Trophoblast cell (in vitro differentiated cells and primary cell): ENCODE results near the gene PRKN.

Experiments used
- DNase-seq, 2 donors: peaks; one replicate each; pipeline ENCODE4 v3.0.0-alpha.2; 2016
- H2AFZ ChIP-seq: 2 replicates; pipeline ENCODE4 v1.6.1; 2013; ENCODE audit warnings: low read length, moderate library complexity, mild to moderate bottlenecking; ENCODE audit not compliant: insufficient read depth, poor library complexity
- H2AK5ac ChIP-seq: 2 replicates; pipeline ENCODE4 v1.6.1; 2013; ENCODE audit warnings: mild to moderate bottlenecking, low read length
- H2BK120ac ChIP-seq: 2 replicates; pipeline ENCODE4 v1.6.1; 2013; ENCODE audit warnings: low read length, mild to moderate bottlenecking, moderate library complexity; ENCODE audit not compliant: insufficient read depth, poor library complexity
- H2BK12ac ChIP-seq: 2 replicates; pipeline ENCODE4 v1.6.1; 2013; ENCODE audit warnings: mild to moderate bottlenecking, low read length, moderate library complexity
- H2BK5ac ChIP-seq: 2 replicates; pipeline ENCODE4 v1.6.1; 2013; ENCODE audit warnings: low read length, low read depth, moderate library complexity, mild to moderate bottlenecking; ENCODE audit not compliant: poor library complexity
- H3K14ac ChIP-seq: 2 replicates; pipeline ENCODE4 v1.6.1; 2013; ENCODE audit warnings: mild to moderate bottlenecking, low read length
- H3K18ac ChIP-seq: 2 replicates; pipeline ENCODE4 v1.6.1; 2013; ENCODE audit warnings: mild to moderate bottlenecking, low read length
- H3K23ac ChIP-seq: 2 replicates; pipeline ENCODE4 v1.6.1; 2013; ENCODE audit warnings: low read length
- H3K27ac ChIP-seq: 2 replicates; pipeline ENCODE4 v1.5.1; 2013; ENCODE audit warnings: low read depth, mild to moderate bottlenecking, inconsistent platforms, low read length, moderate library complexity
- H3K27me3 ChIP-seq: 2 replicates; pipeline ENCODE4 v1.6.1; 2013; ENCODE audit warnings: inconsistent platforms, mild to moderate bottlenecking, low read length, moderate library complexity; ENCODE audit not compliant: insufficient read depth
- H3K36me3 ChIP-seq, 2 experiments: 1 replicate in 1 of 2; 2 replicates in 1 of 2; pipeline ENCODE4 v1.6.1; 2013; ENCODE audit warnings: low read length in 2 of 2, mild to moderate bottlenecking in 2 of 2, moderate library complexity in 1 of 2; ENCODE audit not compliant: insufficient read depth in 2 of 2, control insufficient read depth in 1 of 2
- H3K4ac ChIP-seq: 2 replicates; pipeline ENCODE4 v1.6.1; 2013; ENCODE audit warnings: low read depth, mild to moderate bottlenecking, low read length, moderate library complexity
- H3K4me1 ChIP-seq, 2 experiments: 1 replicate in 1 of 2; 2 replicates in 1 of 2; pipeline ENCODE4 v1.6.1; 2013; ENCODE audit warnings: low read length in 2 of 2, mild to moderate bottlenecking in 2 of 2, moderate library complexity in 1 of 2; ENCODE audit not compliant: insufficient read depth in 2 of 2, control insufficient read depth in 1 of 2
- H3K4me2 ChIP-seq: 2 replicates; pipeline ENCODE4 v1.6.1; 2013; ENCODE audit warnings: inconsistent platforms, mild to moderate bottlenecking, low read length, moderate library complexity
- H3K4me3 ChIP-seq: 2 replicates; pipeline ENCODE4 v1.5.1; 2013; ENCODE audit warnings: mild to moderate bottlenecking, low read depth, low read length, inconsistent platforms
- H3K79me1 ChIP-seq: one replicate; pipeline ENCODE4 v1.6.1; 2013; ENCODE audit warnings: low read length
- H3K79me2 ChIP-seq: 2 replicates; pipeline ENCODE4 v1.6.1; 2013; ENCODE audit warnings: low read length, mild to moderate bottlenecking; ENCODE audit not compliant: control insufficient read depth, insufficient read depth, poor library complexity
- H3K9ac ChIP-seq: 2 replicates; pipeline ENCODE4 v1.6.1; 2013; ENCODE audit warnings: mild to moderate bottlenecking, low read length
- H3K9me3 ChIP-seq: 2 replicates; pipeline ENCODE4 v1.6.1; 2013; ENCODE audit warnings: low read depth, mild to moderate bottlenecking, control low read depth, inconsistent platforms, low read length; ENCODE audit not compliant: insufficient read depth
- H4K12ac ChIP-seq: 2 replicates; pipeline ENCODE4 v1.6.1; 2013; ENCODE audit warnings: low read depth, mild to moderate bottlenecking, low read length, moderate library complexity
- H4K8ac ChIP-seq: 2 replicates; pipeline ENCODE4 v1.6.1; 2013; ENCODE audit warnings: low read depth, mild to moderate bottlenecking, low read length, moderate library complexity
- H4K91ac ChIP-seq: one replicate; pipeline ENCODE4 v1.6.1; 2013; ENCODE audit warnings: low read depth, mild to moderate bottlenecking, low read length, moderate library complexity
- WGBS: extraction: QIAGEN DNeasy Blood & Tissue Kit; methylation state at CpG from one replicate; pipeline ENCODE4 v1.1.7; 2013; ENCODE audit warnings: missing lambda C conversion rate; ENCODE audit not compliant: insufficient read length, insufficient coverage; ENCODE audit errors: extremely low coverage; 5-methylcytosine and 5-hydroxymethylcytosine counted together

Gene PRKN

GRCh38 chr6:161418463-161418945 is 1309.1 kb downstream of the PRKN start:
- Histone ChIP-seq H2BK12ac (no peak overlapping the region), H4K8ac (no peak overlapping the region), H3K14ac (no peak overlapping the region), H3K4ac (no peak overlapping the region), H4K12ac (no peak overlapping the region), H3K9ac (no peak overlapping the region), H4K91ac (no peak overlapping the region), H3K36me3 (peaks cover 0 to 2% of the 10 kb centered on the region in 2 experiments), H3K79me1 (peaks cover 48% of the 10 kb centered on the region), H3K9me3 (no peaks in the 10 kb centered on the region), H2BK5ac (no peak overlapping the region), H3K27me3 (no peaks in the 10 kb centered on the region), H2BK120ac (peak overlapping the region; percentile 25), H2AFZ (no peak overlapping the region), H3K27ac (peak overlapping the region; percentile 85), H3K4me1 (peaks cover 27 to 28% of the 10 kb centered on the region in 2 experiments), H3K23ac (no peak overlapping the region), H3K4me2 (no peak overlapping the region), H3K4me3 (no peak overlapping the region), H2AK5ac (no peak overlapping the region), H3K79me2 (peaks cover 12% of the 10 kb centered on the region), H3K18ac (no peak overlapping the region)
- peak; percentile 42 to 87 for DNase-seq
- no CpG with 5 or more reads among the region's 7 CpGs for WGBS

DNA sequence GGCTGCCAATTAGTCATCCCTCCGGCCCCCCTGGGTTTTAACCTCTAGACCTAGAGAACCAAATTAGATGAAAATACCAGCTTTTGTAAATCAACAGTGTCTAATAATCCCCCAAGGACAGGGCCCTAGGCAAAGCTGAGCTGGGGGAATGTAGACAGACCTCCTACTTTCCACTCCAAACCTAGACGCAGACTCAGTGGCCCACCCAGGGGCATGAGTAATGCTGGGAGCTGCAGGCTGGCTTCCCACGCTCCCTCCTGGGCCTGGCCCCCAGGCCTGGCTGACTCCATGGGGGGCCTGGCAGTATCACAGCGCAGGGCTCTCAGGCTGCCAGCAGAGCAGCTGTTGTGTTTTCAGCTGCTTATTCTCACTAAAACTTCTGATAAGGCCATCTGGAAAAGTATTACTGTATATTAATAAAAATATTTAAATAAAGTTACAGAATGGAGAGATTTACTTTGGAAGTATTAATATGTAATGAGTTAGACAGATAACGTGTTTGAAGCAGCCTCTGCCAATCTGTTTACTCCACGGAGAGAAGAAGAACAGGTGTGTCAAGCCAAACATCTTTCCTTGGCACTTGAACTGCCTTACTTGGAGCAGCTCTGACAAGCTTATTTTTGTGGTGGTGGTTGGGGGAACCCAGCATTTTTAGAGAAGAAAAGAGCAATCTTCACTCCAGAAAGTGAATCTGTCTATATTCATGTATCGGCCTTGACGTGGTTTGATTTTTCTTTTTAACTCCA is 1309.7 kb downstream of the PRKN start:
- Histone ChIP-seq H3K9ac (no peak overlapping the region), H3K36me3 (peaks cover 0 to 2% of the 10 kb centered on the region in 2 experiments), H4K91ac (peak overlapping the region; percentile 92), H3K4me2 (no peak overlapping the region), H3K23ac (no peak overlapping the region), H3K4me3 (no peak overlapping the region), H2AK5ac (no peak overlapping the region), H2AFZ (no peak overlapping the region), H2BK12ac (peak overlapping the region; percentile 74), H2BK120ac (peak overlapping the region; percentile 97), H3K27me3 (no peaks in the 10 kb centered on the region), H4K12ac (no peak overlapping the region), H3K18ac (no peak overlapping the region), H3K14ac (no peak overlapping the region), H4K8ac (peak overlapping the region; percentile 88), H3K9me3 (no peaks in the 10 kb centered on the region), H3K79me1 (peaks cover 50% of the 10 kb centered on the region), H3K4ac (peak overlapping the region; percentile 52), H3K27ac (peak overlapping the region; percentile 85), H2BK5ac (peak overlapping the region; percentile 99), H3K79me2 (peaks cover 12% of the 10 kb centered on the region), H3K4me1 (peaks cover 30 to 32% of the 10 kb centered on the region in 2 experiments)
- no CpG with 5 or more reads among the region's 8 CpGs for WGBS
- no peak for DNase-seq

GRCh38 chr6:161415302-161415855 is 1312.2 kb downstream of the PRKN start:
- Histone ChIP-seq H2BK120ac (peak overlapping the region; percentile 99), H3K9ac (no peak overlapping the region), H2AFZ (peak overlapping the region; percentile 24), H4K12ac (peak overlapping the region; percentile 22), H3K27ac (peak overlapping the region; percentile 85), H3K9me3 (peaks cover 2% of the 10 kb centered on the region), H3K4me1 (peaks cover 30 to 32% of the 10 kb centered on the region in 2 experiments), H3K18ac (peak overlapping the region; percentile 64), H3K14ac (peak overlapping the region; percentile 57), H3K79me1 (peaks cover 57% of the 10 kb centered on the region), H4K8ac (peak overlapping the region; percentile 78), H3K4me3 (no peak overlapping the region), H3K79me2 (peaks cover 12% of the 10 kb centered on the region), H3K36me3 (peaks cover 0 to 2% of the 10 kb centered on the region in 2 experiments), H2AK5ac (peak overlapping the region; percentile 44), H3K4ac (peak overlapping the region; percentile 85), H3K27me3 (no peaks in the 10 kb centered on the region), H3K23ac (no peak overlapping the region), H4K91ac (peak overlapping the region; percentile 100), H3K4me2 (no peak overlapping the region), H2BK12ac (peak overlapping the region; percentile 100), H2BK5ac (peak overlapping the region; percentile 97)
- WGBS: no CpG with 5 or more reads among the region's 17 CpGs
- DNase-seq: no peak

GRCh38 chr6:161414707-161415106 is 1312.9 kb downstream of the PRKN start:
- peak overlapping the region; percentile 97 for H4K91ac ChIP-seq
- H3K4me3 ChIP-seq: no peak overlapping the region
- H2AFZ ChIP-seq: peak overlapping the region; percentile 6
- H2BK120ac ChIP-seq: peak overlapping the region; percentile 96
- no peak overlapping the region for H3K9ac ChIP-seq
- peak overlapping the region; percentile 91 for H3K14ac ChIP-seq
- H3K23ac ChIP-seq: no peak overlapping the region
- peaks cover 30 to 32% of the 10 kb centered on the region in 2 experiments for H3K4me1 ChIP-seq
- H3K36me3 ChIP-seq: peaks cover 0 to 2% of the 10 kb centered on the region in 2 experiments
- H3K79me1 ChIP-seq: peaks cover 61% of the 10 kb centered on the region
- no peak overlapping the region for H3K4me2 ChIP-seq
- H3K27ac ChIP-seq: peak overlapping the region; percentile 28
- peaks cover 2% of the 10 kb centered on the region for H3K9me3 ChIP-seq
- peak overlapping the region; percentile 88 for H2AK5ac ChIP-seq
- peak overlapping the region; percentile 43 for H3K4ac ChIP-seq
- H2BK5ac ChIP-seq: peak overlapping the region; percentile 86
- H4K8ac ChIP-seq: peak overlapping the region; percentile 82
- H3K18ac ChIP-seq: peak overlapping the region; percentile 92
- no CpG with 5 or more reads among the region's 9 CpGs for WGBS
- DNase-seq: no peak
- peak overlapping the region; percentile 59 for H4K12ac ChIP-seq
- H3K79me2 ChIP-seq: peaks cover 12% of the 10 kb centered on the region
- no peaks in the 10 kb centered on the region for H3K27me3 ChIP-seq
- H2BK12ac ChIP-seq: peak overlapping the region; percentile 86
